ENCODE results near the gene SLC5A6. TPM values are rescaled to one million over a fixed set of nuclear protein-coding genes. Genes with fewer than 3 reads are reported as not detected.

SLC5A6 gene
- polyA plus RNA-seq, 1 donor from 2014 or later = 64.3 TPM

DNA sequence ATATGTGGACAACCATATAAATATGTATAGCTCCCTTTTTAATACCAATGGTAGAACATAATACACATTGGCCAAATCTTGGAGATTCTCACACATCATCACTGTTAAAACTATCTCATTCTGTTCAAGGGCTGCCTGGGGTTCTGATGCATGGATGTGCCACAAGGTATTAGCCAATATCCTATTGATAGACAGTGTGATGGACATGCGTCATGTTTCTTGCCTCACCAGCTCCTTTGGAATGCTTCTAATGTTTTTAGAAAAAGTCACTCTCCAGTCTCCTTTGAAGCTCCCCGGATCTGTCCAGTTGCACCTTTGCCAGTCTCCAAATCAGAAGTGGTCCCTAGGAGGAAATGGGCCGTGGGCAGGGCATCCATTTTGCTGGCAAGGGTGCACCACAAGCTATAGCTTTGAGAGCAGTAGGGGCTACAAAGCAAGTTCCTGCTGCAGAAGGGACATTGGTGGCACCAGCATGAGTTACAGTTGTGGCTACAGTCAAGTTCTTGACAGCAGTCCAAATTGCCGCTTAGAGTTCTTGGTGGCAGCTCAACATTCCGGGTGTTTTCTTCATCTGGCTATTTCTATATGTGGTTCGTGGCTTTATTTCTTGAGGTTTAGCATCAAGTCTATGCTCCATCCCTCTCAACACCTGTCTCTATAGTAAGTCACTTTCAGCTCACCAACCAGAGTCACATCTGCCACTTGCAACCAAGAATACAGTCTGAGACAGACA lies 25.3 kb downstream of the SLC5A6 start:
- no peak overlapping the region for H2AFZ ChIP-seq (ENCODE audit: low read depth, low read length)
- H3K4me2 ChIP-seq (ENCODE audit: low read length) = no peak overlapping the region
- H3K27me3 ChIP-seq (ENCODE audit: insufficient read depth, low read depth, low read length) = no peaks in the 10 kb centered on the region
- H3K9ac ChIP-seq (ENCODE audit: low read length) = no peak overlapping the region
- H3K9me3 ChIP-seq (ENCODE audit: low read length) = no peaks in the 10 kb centered on the region
- no peak for TF ChIP-seq POLR2AphosphoS5 (IDR thresholded peaks at IDR 0.05)
- no peak for TF ChIP-seq EP300 (conservative IDR thresholded peaks at IDR 0.05; ENCODE audit: poor library complexity, severe bottlenecking)
- TF ChIP-seq CTCF (IDR thresholded peaks at IDR 0.05; ENCODE audit: poor library complexity, severe bottlenecking) = no peak
- TF ChIP-seq RAD21 (conservative IDR thresholded peaks at IDR 0.05) = no peak
- TF ChIP-seq TAF1 (IDR thresholded peaks at IDR 0.05; ENCODE audit: low read depth) = no peak
- no peak for TF ChIP-seq SMC3 (conservative IDR thresholded peaks at IDR 0.05; ENCODE audit: poor library complexity)
- no peak for TF ChIP-seq REST (IDR thresholded peaks at IDR 0.05; ENCODE audit: borderline replicate concordance)
- no peak for TF ChIP-seq MXI1 (conservative IDR thresholded peaks at IDR 0.05; ENCODE audit: poor library complexity, severe bottlenecking)
- no peak overlapping the region for H3K4me3 ChIP-seq (ENCODE audit: low read length)
- H4K20me1 ChIP-seq (ENCODE audit: insufficient read depth) = no peaks in the 10 kb centered on the region
- no peaks in the 10 kb centered on the region for H3K36me3 ChIP-seq (ENCODE audit: insufficient read depth, low read length)
- H3K9me2 ChIP-seq (ENCODE audit: insufficient read depth, low read length) = no peaks in the 10 kb centered on the region
- no peak overlapping the region for H3K27ac ChIP-seq (ENCODE audit: low read length)
- H3F3A ChIP-seq (ENCODE audit: insufficient read depth, low read length, poor library complexity, severe bottlenecking) = no peaks in the 10 kb centered on the region
- H3K79me2 ChIP-seq (replicated peaks; ENCODE audit: insufficient read depth, low read length) = no peaks in the 10 kb centered on the region

DNA sequence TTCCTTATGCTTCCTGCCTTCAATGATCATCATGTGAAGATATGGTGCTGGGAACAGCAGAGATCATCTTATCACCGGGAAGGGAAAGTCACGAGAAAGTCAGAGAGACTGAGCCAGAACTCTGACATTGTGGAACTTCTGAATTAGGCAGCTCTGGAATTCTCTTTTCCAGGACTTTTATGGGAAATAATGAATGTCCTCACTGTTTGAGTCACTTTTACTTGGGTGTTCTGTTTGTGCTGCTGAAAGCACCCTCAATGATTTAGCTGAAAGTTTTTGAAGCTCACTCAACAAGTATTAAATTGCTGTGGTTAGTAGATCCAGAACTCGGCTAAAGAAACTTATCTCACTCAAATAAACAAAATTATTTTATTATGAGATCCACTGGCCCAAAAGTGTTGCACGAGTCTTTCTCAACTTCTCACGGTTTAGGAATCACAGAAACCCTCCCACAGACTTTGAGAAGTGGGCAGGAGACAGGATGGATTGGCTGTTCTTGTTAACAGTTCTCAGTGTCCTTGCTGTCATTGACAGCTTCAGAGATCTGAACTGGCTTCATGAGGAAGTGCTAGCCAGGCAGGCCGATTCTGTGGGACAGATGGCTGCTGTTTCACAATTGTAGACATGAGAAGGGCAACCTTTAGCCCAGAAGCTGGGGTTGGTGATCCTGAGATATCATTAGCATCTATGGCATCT lies 26.6 kb downstream of the SLC5A6 start:
- no peaks in the 10 kb centered on the region for H4K20me1 ChIP-seq (ENCODE audit: insufficient read depth)
- no peaks in the 10 kb centered on the region for H3K9me3 ChIP-seq (ENCODE audit: low read length)
- no peak overlapping the region for H3K9ac ChIP-seq (ENCODE audit: low read length)
- no peaks in the 10 kb centered on the region for H3F3A ChIP-seq (ENCODE audit: insufficient read depth, low read length, poor library complexity, severe bottlenecking)
- TF ChIP-seq REST (IDR thresholded peaks at IDR 0.05; ENCODE audit: borderline replicate concordance) (no peak), SMC3 (conservative IDR thresholded peaks at IDR 0.05; ENCODE audit: poor library complexity) (no peak), EP300 (conservative IDR thresholded peaks at IDR 0.05; ENCODE audit: poor library complexity, severe bottlenecking) (no peak), POLR2AphosphoS5 (IDR thresholded peaks at IDR 0.05) (no peak), EZH2 (IDR thresholded peaks at IDR 0.05; ENCODE audit: borderline replicate concordance, insufficient read depth, low read length, poor library complexity, severe bottlenecking) (no peak), MXI1 (conservative IDR thresholded peaks at IDR 0.05; ENCODE audit: poor library complexity, severe bottlenecking) (no peak), TAF1 (IDR thresholded peaks at IDR 0.05; ENCODE audit: low read depth) (no peak), RAD21 (conservative IDR thresholded peaks at IDR 0.05) (no peak), CTCF (IDR thresholded peaks at IDR 0.05; ENCODE audit: poor library complexity, severe bottlenecking) (no peak)
- H3K27ac ChIP-seq (ENCODE audit: low read length) = no peak overlapping the region
- H3K4me2 ChIP-seq (ENCODE audit: low read length) = no peak overlapping the region
- H3K79me2 ChIP-seq (replicated peaks; ENCODE audit: insufficient read depth, low read length) = no peaks in the 10 kb centered on the region
- H3K9me2 ChIP-seq (ENCODE audit: insufficient read depth, low read length) = no peaks in the 10 kb centered on the region
- H3K4me3 ChIP-seq (ENCODE audit: low read length) = no peak overlapping the region
- no peaks in the 10 kb centered on the region for H3K27me3 ChIP-seq (ENCODE audit: insufficient read depth, low read depth, low read length)
- H2AFZ ChIP-seq (ENCODE audit: low read depth, low read length) = no peak overlapping the region
- H3K36me3 ChIP-seq (ENCODE audit: insufficient read depth, low read length) = no peaks in the 10 kb centered on the region
